ENCODE results near the gene CLRN1. TPM values are rescaled to one million over a fixed set of nuclear protein-coding genes. Genes with fewer than 3 reads are reported as not detected.

Gene CLRN1
- total RNA-seq, 6 donors from 2014 or later, result not detected

GRCh38 chr3:150956376-150956775 is 16.2 kb downstream of the CLRN1 start:
- Histone ChIP-seq H3K27ac (no peak overlapping the region), H3K36me3 (no peaks in the 10 kb centered on the region), H3K4me3 (no peak overlapping the region), H3K27me3 (no peaks in the 10 kb centered on the region), H3K4me1 (no peaks in the 10 kb centered on the region), H3K9me3 (no peaks in the 10 kb centered on the region)
- TF ChIP-seq POLR2A (IDR thresholded peaks at IDR 0.05), result no peak
- no peak for TF ChIP-seq POLR2AphosphoS5 (IDR thresholded peaks at IDR 0.05)
- no peak for TF ChIP-seq EP300 (IDR thresholded peaks at IDR 0.05)
- TF ChIP-seq CTCF (IDR thresholded peaks at IDR 0.05), result no peak
- DNase-seq (no peak), ATAC-seq (ENCODE audit: low FRiP score in 2 of 2) (no peak)
- 38 to 64% methylated on average over 6 of the region's 6 CpGs for WGBS, 2 donors

- ATAC-seq (ENCODE audit: low FRiP score in 2 of 2) (no peak), DNase-seq (no peak)
- no peak for TF ChIP-seq POLR2AphosphoS5 (IDR thresholded peaks at IDR 0.05)
- TF ChIP-seq CTCF (IDR thresholded peaks at IDR 0.05), result no peak
- TF ChIP-seq POLR2A (IDR thresholded peaks at IDR 0.05), result no peak
- no peak for TF ChIP-seq EP300 (IDR thresholded peaks at IDR 0.05)
- Histone ChIP-seq H3K27ac (no peak overlapping the region), H3K4me3 (no peak overlapping the region), H3K36me3 (no peaks in the 10 kb centered on the region), H3K4me1 (no peaks in the 10 kb centered on the region), H3K27me3 (no peaks in the 10 kb centered on the region), H3K9me3 (no peaks in the 10 kb centered on the region)
- WGBS, 2 donors, result 91 to 94% methylated on average over 13 of the region's 13 CpGs
Observed at GRCh38 chr3:150951923-150952322, 20.6 kb downstream of the CLRN1 start.

GRCh38 chr3:150945226-150946032 is 27.1 kb downstream of the CLRN1 start:
- TF ChIP-seq POLR2AphosphoS5 (IDR thresholded peaks at IDR 0.05) (no peak), POLR2A (IDR thresholded peaks at IDR 0.05) (no peak), EP300 (IDR thresholded peaks at IDR 0.05) (no peak), CTCF (IDR thresholded peaks at IDR 0.05) (no peak)
- WGBS, 2 donors, result 62 to 80% methylated on average over 3 of the region's 3 CpGs
- ATAC-seq (ENCODE audit: low FRiP score in 2 of 2) (no peak), DNase-seq (no peak)
- no peak overlapping the region for H3K4me3 ChIP-seq
- no peak overlapping the region for H3K27ac ChIP-seq
- H3K9me3 ChIP-seq, result no peaks in the 10 kb centered on the region
- H3K4me1 ChIP-seq, result no peaks in the 10 kb centered on the region
- no peaks in the 10 kb centered on the region for H3K36me3 ChIP-seq
- no peaks in the 10 kb centered on the region for H3K27me3 ChIP-seq

- WGBS, 2 donors, result 81 to 95% methylated on average over 3 of the region's 3 CpGs
- no peaks in the 10 kb centered on the region for H3K4me1 ChIP-seq
- no peaks in the 10 kb centered on the region for H3K9me3 ChIP-seq
- no peak overlapping the region for H3K4me3 ChIP-seq
- H3K36me3 ChIP-seq, result no peaks in the 10 kb centered on the region
- no peak for DNase-seq
- no peak overlapping the region for H3K27ac ChIP-seq
- TF ChIP-seq POLR2AphosphoS5 (IDR thresholded peaks at IDR 0.05), result no peak
- TF ChIP-seq EP300 (IDR thresholded peaks at IDR 0.05), result no peak
- no peak for TF ChIP-seq POLR2A (IDR thresholded peaks at IDR 0.05)
- no peak for ATAC-seq (ENCODE audit: low FRiP score in 2 of 2)
- no peaks in the 10 kb centered on the region for H3K27me3 ChIP-seq
Observed at GRCh38 chr3:150942221-150942620, 30.3 kb downstream of the CLRN1 start.

GRCh38 chr3:150936693-150937092 is 35.8 kb downstream of the CLRN1 start:
- H3K36me3 ChIP-seq, result no peaks in the 10 kb centered on the region
- no peaks in the 10 kb centered on the region for H3K4me1 ChIP-seq
- no peak overlapping the region for H3K4me3 ChIP-seq
- no peaks in the 10 kb centered on the region for H3K27me3 ChIP-seq
- H3K27ac ChIP-seq, result no peak overlapping the region
- ATAC-seq (ENCODE audit: low FRiP score in 2 of 2), result no peak
- no peaks in the 10 kb centered on the region for H3K9me3 ChIP-seq
- DNase-seq, result no peak
- TF ChIP-seq CTCF (IDR thresholded peaks at IDR 0.05) (no peak), POLR2AphosphoS5 (IDR thresholded peaks at IDR 0.05) (no peak), EP300 (IDR thresholded peaks at IDR 0.05) (no peak), POLR2A (IDR thresholded peaks at IDR 0.05) (no peak)
- 51 to 58% methylated on average over 2 of the region's 2 CpGs for WGBS, 2 donors
